ENCODE data around the gene CLPSL2.
"Not testable (repeated sequence)": the region's sequence is repeated elsewhere in the genome, so short reads cannot be mapped to it uniquely, and the experiment has no call there.

CLPSL2 gene

GRCh38 chr6:35730745-35731413, 45.5 kb upstream of the CLPSL2 start:
- in situ Hi-C loops (cut with HindIII; ENCODE audit: low pct_ligation_motif_present, low sequenced_read_pairs): no loop called here
- Histone ChIP-seq H3K27ac (peak overlapping the region; percentile 99), H3K4me3 (ENCODE audit: low read depth, low read length) (peak overlapping the region; percentile 23), H3K27me3 (replicated peaks) (no peaks in the 10 kb centered on the region), H3K36me3 (replicated peaks) (no peaks in the 10 kb centered on the region)
- TF ChIP-seq, protein P1, sequence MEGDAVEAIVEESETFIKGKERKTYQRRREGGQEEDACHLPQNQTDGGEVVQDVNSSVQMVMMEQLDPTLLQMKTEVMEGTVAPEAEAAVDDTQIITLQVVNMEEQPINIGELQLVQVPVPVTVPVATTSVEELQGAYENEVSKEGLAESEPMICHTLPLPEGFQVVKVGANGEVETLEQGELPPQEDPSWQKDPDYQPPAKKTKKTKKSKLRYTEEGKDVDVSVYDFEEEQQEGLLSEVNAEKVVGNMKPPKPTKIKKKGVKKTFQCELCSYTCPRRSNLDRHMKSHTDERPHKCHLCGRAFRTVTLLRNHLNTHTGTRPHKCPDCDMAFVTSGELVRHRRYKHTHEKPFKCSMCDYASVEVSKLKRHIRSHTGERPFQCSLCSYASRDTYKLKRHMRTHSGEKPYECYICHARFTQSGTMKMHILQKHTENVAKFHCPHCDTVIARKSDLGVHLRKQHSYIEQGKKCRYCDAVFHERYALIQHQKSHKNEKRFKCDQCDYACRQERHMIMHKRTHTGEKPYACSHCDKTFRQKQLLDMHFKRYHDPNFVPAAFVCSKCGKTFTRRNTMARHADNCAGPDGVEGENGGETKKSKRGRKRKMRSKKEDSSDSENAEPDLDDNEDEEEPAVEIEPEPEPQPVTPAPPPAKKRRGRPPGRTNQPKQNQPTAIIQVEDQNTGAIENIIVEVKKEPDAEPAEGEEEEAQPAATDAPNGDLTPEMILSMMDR (IDR thresholded peaks at IDR 0.05; ENCODE audit: low read depth, low read length, missing control alignments): no peak
- no peak for DNase-seq

GRCh38 chr6:35731414-35731735, 45.0 kb upstream of the CLPSL2 start:
- TF ChIP-seq, protein P1 (IDR thresholded peaks at IDR 0.05; ENCODE audit: low read depth, low read length, missing control alignments): no peak
- in situ Hi-C loops (cut with HindIII; ENCODE audit: low pct_ligation_motif_present, low sequenced_read_pairs): no loop called here
- Histone ChIP-seq H3K36me3 (replicated peaks) (no peaks in the 10 kb centered on the region), H3K27me3 (replicated peaks) (no peaks in the 10 kb centered on the region), H3K27ac (peak overlapping the region; percentile 99), H3K4me3 (ENCODE audit: low read depth, low read length) (peak overlapping the region; percentile 57)
- DNase-seq: peak; percentile 89

DNA sequence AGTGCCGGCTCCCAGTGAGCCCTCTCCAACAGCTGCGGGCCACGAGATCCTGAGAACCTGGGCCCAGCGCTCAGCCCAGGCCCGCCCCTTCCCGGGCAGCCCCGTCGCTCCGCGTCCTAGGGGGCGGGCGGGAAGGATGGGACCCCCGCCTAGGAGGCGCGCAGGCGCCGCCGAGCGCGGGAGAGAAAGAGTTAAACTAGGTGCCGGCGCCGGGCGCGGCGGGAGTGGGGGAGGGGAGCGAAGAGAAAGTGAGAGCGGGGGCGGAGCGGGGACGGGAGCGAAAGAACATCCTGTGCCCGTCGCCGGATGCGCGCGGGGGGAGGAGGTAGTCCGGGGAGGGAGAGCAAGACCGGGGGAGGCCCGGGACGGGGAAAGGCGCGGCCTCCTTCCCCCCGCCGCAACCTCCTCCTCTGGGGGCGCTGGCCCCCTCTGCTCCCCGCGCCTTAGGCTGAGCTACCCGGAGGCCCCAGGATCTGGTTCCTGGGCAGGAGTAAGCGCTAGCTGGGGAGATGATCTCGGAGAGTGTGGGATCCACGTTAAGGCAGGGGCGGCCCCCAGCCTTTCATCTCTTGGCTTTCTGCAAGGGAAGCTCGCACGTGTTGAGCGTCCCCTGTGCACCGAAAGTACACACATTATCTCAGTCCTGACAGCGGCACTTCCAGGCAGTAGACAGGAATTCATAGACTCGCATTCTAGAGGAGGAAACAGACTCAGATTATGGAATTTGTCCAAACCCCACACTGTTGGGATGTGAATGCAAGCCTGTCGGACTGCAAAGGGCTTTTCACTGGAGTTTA, 44.5 kb upstream of the CLPSL2 start:
- TF ChIP-seq, protein P1 (IDR thresholded peaks at IDR 0.05; ENCODE audit: low read depth, low read length, missing control alignments): peak; percentile 4
- Histone ChIP-seq H3K4me3 (ENCODE audit: low read depth, low read length) (peak overlapping the region; percentile 57), H3K27me3 (replicated peaks) (no peaks in the 10 kb centered on the region), H3K36me3 (replicated peaks) (no peaks in the 10 kb centered on the region), H3K27ac (peak overlapping the region; percentile 99)
- DNase-seq: peak; percentile 93
- in situ Hi-C loops (cut with HindIII; ENCODE audit: low pct_ligation_motif_present, low sequenced_read_pairs): no loop called here

DNA sequence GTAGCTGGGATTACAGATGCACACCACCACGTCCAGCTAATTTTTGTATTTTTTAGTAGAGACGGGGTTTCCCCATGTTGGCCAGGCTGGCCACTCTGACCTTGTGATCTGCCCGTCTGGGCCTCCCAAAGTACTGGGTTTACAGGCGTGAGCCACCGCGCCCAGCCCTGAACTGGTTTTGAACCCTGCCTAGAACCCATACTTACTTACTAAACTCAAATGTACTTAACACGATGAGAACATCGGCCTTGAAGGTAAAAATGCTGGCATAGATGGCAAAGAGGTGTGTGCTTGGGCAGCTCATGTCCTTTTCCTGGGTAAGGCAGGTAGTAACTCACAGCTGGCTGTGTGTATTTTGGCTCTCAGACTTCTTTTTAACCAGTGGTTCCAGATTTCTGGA, 42.8 kb upstream of the CLPSL2 start:
- in situ Hi-C loops (cut with HindIII; ENCODE audit: low pct_ligation_motif_present, low sequenced_read_pairs): no loop called here
- Histone ChIP-seq H3K27ac (no peak overlapping the region), H3K36me3 (replicated peaks) (no peaks in the 10 kb centered on the region), H3K4me3 (ENCODE audit: low read depth, low read length) (no peak overlapping the region), H3K27me3 (replicated peaks) (no peaks in the 10 kb centered on the region)
- TF ChIP-seq, protein P1 (IDR thresholded peaks at IDR 0.05; ENCODE audit: low read depth, low read length, missing control alignments): no peak
- DNase-seq: no peak

DNA sequence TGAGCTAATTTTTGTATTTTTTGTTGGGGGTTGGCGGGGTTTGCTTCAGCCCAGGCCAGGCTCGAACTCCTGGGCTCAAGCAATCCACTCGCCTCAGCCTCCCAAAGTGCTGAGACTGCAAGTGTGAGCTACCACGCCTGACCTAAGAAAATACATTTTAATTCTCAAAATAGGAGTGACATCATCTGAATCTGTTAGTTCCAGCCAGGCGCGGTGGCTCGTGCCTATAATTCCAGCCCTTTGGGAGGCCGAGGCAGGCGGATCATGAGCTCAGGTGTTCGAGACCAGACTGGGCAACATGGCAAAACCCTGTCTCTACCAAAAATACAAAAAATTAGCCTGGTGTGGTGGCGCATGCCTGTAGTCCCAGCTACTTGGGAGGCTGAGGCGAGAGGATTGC, 42.1 kb upstream of the CLPSL2 start:
- H3K4me3 ChIP-seq (ENCODE audit: low read depth, low read length); H3K36me3 ChIP-seq (replicated peaks); in situ Hi-C loops (cut with HindIII; ENCODE audit: low pct_ligation_motif_present, low sequenced_read_pairs): not testable (repeated sequence)

DNA sequence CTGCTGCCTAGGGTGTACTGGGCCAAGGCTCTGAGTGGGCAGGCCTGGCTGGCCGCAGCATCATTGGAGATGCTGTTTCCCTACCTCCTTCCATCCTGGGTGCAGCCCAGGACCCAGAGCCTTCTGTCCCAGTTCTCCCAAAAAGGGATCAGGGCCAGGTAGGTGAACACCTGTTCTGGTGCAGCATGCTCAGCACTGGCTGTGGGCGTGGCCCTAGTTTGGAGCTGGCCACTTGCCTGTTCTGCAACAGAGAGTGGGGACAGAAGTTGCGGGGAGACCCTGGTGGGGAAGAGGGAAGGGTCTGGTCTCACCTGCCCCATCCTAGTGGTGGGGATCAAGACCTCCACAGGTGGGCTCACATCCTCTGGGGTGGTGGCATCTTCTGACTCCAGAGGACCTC, 40.9 kb upstream of the CLPSL2 start:
- Histone ChIP-seq H3K27ac (no peak overlapping the region), H3K27me3 (replicated peaks) (no peaks in the 10 kb centered on the region), H3K4me3 (ENCODE audit: low read depth, low read length) (no peak overlapping the region), H3K36me3 (replicated peaks) (no peaks in the 10 kb centered on the region)
- no peak for DNase-seq
- in situ Hi-C loops (cut with HindIII; ENCODE audit: low pct_ligation_motif_present, low sequenced_read_pairs): no loop called here
- TF ChIP-seq, protein P1 (IDR thresholded peaks at IDR 0.05; ENCODE audit: low read depth, low read length, missing control alignments): no peak

More for the DNA sequence above, 42.1 kb upstream of the CLPSL2 start:
- not testable (repeated sequence) for H3K27ac ChIP-seq; H3K27me3 ChIP-seq (replicated peaks); DNase-seq

Measured in brain microvascular endothelial cell (primary cell).